NCI-H526 treated with DMSO at 0.1 percent for 48 hours (cell line): ENCODE data around the gene CASP14.
A peak's percentile ranks its signal among the peaks of the same experiment; 100 is the strongest.
"Not testable (repeated sequence)": the region's sequence is repeated elsewhere in the genome, so short reads cannot be mapped to it uniquely, and the experiment has no call there.

ENCODE experiments used
- DNase-seq: peaks from one replicate; lab custom pipeline; 2025; lab: John Stamatoyannopoulos, UW

Gene CASP14, protein sequence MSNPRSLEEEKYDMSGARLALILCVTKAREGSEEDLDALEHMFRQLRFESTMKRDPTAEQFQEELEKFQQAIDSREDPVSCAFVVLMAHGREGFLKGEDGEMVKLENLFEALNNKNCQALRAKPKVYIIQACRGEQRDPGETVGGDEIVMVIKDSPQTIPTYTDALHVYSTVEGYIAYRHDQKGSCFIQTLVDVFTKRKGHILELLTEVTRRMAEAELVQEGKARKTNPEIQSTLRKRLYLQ

GRCh38 chr19:15048885-15049541 lies at the start of gene CASP14:
CASP14 (plus strand) TSS chr19:15049480; CDS start chr19:15052252, 2,772 bp downstream.
- no peak for DNase-seq

DNA sequence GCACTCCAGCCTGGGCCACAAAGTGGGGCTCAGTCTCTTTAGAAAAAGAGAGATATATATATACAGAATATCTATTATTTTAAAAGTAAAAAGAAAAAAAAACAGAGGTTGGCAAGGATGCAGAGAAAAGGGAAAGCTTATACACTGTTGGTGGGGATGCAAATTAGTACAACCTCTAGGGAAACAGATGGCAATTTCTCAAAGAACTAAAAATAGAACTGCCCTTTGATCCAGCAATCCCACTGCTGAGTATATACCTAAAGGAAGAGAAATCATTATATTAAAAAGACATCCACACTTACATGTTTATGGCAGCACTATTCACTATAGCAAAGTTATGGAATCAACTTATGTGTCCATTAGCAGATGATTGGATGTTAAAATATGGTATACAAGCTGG lies 41.0 kb upstream of the CASP14 start:
- DNase-seq, result peak; percentile 20

GRCh38 chr19:15010501-15011300 lies 38.6 kb upstream of the CASP14 start:
- DNase-seq, result no peak

DNA sequence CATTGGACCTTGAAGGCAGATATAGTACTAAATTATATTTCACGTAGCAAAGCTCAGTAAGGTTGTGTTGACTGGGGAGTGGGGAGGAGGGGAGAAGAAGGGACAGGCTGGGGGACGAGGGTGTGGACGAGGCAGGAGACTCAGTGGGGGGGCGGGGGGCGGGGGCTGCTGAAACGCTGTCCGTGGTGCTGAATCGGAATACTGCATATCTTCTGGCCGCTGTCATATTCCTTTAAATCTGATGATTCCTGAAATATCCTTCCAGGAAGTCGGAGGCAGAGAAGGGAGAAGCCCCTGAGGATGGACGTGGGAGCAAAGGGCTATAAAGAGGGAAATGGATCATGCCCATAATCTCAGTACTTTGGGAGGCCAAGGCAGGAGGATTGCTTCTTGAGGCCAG lies 34.7 kb upstream of the CASP14 start:
- no peak for DNase-seq

- DNase-seq, result peak; percentile 87
Measured at GRCh38 chr19:15015946-15016542, 33.2 kb upstream of the CASP14 start.

DNA sequence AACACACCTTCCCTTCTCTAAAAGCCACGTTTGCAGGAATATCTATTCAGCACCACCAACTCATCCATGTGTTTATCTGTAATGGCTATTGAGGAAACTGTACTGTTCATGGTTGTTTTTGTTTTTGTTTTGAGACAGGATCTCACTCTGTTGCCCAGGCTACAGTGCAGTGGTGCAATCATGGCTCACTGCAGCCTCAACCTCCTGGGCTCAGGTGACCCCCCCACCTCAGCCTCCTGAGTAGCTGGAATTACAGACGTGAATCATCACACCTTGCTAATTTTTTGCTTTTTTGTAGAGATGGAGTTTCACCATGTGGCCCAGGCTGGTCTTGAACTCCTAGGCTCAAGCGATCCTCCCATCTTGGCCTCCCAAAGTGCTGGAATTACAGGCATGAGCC lies 30.4 kb upstream of the CASP14 start:
- DNase-seq, result not testable (repeated sequence)

- no peak for DNase-seq
Measured at GRCh38 chr19:15021286-15022007, 27.8 kb upstream of the CASP14 start.

DNA sequence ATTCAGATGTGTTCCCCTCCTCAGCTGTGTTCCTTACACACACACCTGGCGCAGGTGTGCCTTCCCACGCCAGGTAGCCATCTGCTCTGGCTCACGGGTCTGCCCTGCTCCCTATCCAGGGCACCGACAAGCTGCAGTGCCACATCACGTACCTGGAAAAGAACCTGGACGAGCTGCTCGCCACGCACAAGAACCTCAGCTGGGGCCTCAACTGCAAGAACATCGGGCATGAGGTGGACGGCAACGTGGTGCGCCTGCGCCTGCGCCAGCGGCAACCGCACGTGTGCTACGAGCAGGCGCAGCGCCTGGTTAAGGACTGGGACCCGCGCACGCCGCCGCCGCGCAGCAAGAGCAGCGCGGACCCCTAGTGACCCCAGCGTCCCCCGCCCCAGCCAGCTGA lies 26.5 kb upstream of the CASP14 start:
- DNase-seq, result peak; percentile 40

DNA sequence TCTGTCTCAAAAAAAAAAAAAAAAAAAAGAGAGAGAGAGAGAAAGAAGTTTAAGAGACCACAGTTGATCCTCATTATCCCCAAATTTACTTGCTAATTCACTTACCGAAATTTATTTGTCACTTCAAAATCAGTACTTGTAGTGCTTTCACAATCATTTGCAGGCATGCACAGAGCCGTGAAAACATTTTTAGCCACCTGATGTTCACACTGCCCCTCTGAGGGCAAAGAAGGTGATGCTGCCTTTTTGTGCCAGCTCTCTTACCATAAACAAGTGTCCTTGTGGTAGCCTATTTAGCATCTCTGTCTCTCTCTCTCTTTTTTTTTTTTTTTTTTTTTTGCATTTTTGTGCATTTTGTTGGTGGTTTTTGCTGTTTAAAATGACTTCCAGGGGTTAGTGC lies 24.1 kb upstream of the CASP14 start:
- peak; percentile 6 for DNase-seq

DNA sequence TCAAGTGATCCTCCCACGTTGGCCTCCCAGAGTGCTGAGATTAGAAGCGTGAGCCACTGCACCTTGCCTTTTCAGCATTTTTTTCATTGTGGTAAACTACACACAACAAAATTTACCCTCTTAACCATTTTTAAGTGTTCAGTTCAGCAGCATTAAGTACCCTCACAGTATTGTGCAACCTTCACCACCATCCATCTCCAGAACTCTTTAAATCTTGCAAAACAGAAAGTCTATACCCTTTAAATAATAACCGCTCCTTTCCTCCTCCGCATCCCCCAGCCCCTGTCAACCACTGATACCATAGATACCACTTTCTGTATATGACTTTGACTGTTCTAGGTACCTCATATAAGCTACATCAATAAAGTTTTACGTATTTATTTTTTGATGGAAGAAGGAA lies 20.8 kb upstream of the CASP14 start:
- DNase-seq, result no peak

- no peak for DNase-seq
Measured at GRCh38 chr19:15031675-15032074, 17.6 kb upstream of the CASP14 start.

GRCh38 chr19:15035795-15036311 lies 13.4 kb upstream of the CASP14 start:
- DNase-seq, result no peak

GRCh38 chr19:15037586-15037985 lies 11.7 kb upstream of the CASP14 start:
- DNase-seq, result no peak

DNA sequence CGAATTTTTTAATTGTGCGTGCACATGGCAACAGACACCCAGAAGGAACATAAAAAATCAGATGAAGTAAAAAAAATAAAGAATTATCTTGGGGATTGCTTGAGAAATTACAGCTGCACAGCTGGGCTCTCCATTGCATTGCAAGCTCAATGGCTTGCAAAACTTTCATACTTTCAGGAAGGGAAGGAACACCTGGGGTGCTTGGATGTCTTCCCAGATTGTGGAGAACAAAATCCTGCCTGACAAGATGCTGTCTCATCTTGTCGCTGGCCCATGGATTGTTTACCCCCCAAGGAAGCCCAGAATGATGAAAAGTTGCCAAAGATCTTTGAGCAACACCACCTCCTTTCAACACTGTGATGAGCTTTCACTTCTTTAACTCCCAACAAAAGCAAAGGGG lies 11.0 kb upstream of the CASP14 start:
- DNase-seq, result no peak

GRCh38 chr19:15042003-15042402 lies 7.3 kb upstream of the CASP14 start:
- DNase-seq, result no peak

GRCh38 chr19:15042826-15043225 lies 6.5 kb upstream of the CASP14 start:
- DNase-seq, result no peak

DNA sequence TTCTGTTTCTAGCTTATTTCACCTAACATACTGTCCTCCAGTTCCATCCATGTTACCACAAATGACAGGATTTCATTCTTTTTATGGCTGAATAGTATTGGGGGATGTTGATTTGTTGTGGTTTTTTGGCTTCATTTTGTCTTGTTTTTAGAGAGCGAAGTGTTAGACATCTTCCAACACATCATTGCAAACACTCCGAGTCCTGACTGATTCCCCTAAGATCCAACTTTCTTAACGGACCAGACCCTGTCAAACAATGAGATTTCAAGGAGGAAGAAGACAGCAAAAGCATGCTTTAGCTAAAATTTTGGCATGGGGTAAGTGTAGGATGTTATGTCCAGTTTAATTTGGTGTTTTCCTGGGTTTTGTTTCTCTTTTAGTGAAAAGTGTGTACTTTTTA lies 3.8 kb upstream of the CASP14 start:
- DNase-seq, result no peak

DNA sequence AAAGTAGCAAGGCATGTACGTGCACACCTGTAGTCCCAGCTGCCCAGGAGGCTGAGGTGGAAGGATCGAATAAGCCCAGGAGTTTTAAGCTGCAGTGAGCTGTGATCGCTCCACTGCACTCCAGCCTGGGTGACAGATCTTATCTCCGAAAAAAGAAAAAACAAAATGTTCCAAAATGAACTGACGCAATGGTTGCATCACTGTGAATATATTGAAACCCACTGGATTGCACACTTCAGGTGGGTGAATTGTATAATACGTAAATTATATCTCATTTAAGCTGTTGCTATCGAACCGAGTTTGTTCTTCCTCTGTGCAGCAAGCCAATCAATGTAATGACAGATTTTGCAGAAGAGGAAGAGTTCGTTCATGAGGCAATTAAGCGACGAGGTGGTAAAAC lies 1.6 kb upstream of the CASP14 start:
- DNase-seq, result no peak

GRCh38 chr19:15048128-15048527 lies 1.2 kb upstream of the CASP14 start:
- no peak for DNase-seq

GRCh38 chr19:15050639-15051038 lies 1.4 kb downstream of the CASP14 start:
- no peak for DNase-seq

GRCh38 chr19:15062036-15062435 lies 12.8 kb downstream of the CASP14 start:
- no peak for DNase-seq

- DNase-seq, result not testable (repeated sequence)
Measured at GRCh38 chr19:15070386-15070785, 21.1 kb downstream of the CASP14 start.
